Bronchial epithelial cell (primary cell): ENCODE results near the gene CAPN8. TPM values are rescaled to one million over a fixed set of nuclear protein-coding genes. Genes with fewer than 3 reads are reported as not detected.
A peak's percentile ranks its signal among the peaks of the same experiment; 100 is the strongest.

Experiments
- DNase-seq: peaks from one replicate; pipeline ENCODE4 v3.0.0-alpha.2; 2010; ENCODE audit warnings: low read depth
- FAIRE-seq: peaks from 2 replicates; lab custom pipeline; 2011; peaks lifted over from hg19 to GRCh38; lab: Jason Lieb, UNC
- H3K27me3 ChIP-seq: 2 replicates; pipeline ENCODE4 v1.5.1; 2011; ENCODE audit warnings: low read length; ENCODE audit not compliant: control insufficient read depth, insufficient read depth
- H3K36me3 ChIP-seq: 2 replicates; pipeline ENCODE4 v1.5.1; 2011; ENCODE audit warnings: low read length; ENCODE audit not compliant: control insufficient read depth, insufficient read depth
- H3K4me3 ChIP-seq: 2 replicates; pipeline ENCODE4 v1.5.1; 2011; ENCODE audit warnings: mild to moderate bottlenecking, low read depth, low read length, control low read depth
- CTCF ChIP-seq: IDR thresholded peaks from 2 replicates; pipeline ENCODE4 v1.5.1; 2011; ENCODE audit warnings: mild to moderate bottlenecking, moderate library complexity, low read length, control low read depth, inconsistent platforms; ENCODE audit not compliant: insufficient read depth, severe bottlenecking
- total RNA-seq: library from RNA; depleted of rRNA; stranded (reverse); fragments of >200 nt; gene quantifications from 2 replicates; pipeline ENCODE4 v1.2.1, GENCODE V29; 2014

The CAPN8 gene
- total RNA-seq, 1 donor from 2014 or later, result under 0.01 TPM

GRCh38 chr1:223635236-223635635 is 30.3 kb downstream of the CAPN8 start:
- no peaks in the 10 kb centered on the region for H3K36me3 ChIP-seq
- H3K27me3 ChIP-seq, result peaks cover 2% of the 10 kb centered on the region
- DNase-seq (no peak), FAIRE-seq (no peak)
- TF ChIP-seq CTCF, result no peak
- no peak overlapping the region for H3K4me3 ChIP-seq

DNA sequence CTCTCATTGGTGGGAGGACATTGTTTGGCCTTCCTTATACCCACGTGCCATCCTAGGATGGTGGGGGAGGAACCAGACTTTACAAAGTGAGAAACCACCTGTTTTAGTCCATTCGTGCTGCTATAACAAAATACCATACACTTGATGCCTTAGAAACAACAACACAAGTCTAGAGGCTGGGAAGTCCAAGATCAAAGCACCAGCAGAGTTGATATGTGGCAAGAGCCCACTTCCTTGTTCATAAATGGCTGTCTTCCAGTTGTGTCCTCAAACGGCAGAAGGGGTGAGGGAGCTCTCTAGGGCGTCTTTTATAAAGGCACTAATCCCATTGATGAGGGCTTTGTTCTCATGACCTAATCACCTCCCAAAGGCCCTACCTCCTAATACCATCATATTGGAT is 31.1 kb downstream of the CAPN8 start:
- peaks cover 6% of the 10 kb centered on the region for H3K27me3 ChIP-seq
- FAIRE-seq (no peak), DNase-seq (no peak)
- H3K36me3 ChIP-seq, result no peaks in the 10 kb centered on the region
- H3K4me3 ChIP-seq, result no peak overlapping the region
- no peak for TF ChIP-seq CTCF

GRCh38 chr1:223631956-223632355 is 33.5 kb downstream of the CAPN8 start:
- TF ChIP-seq CTCF, result no peak
- Histone ChIP-seq H3K27me3 (peaks cover 7% of the 10 kb centered on the region), H3K36me3 (no peaks in the 10 kb centered on the region), H3K4me3 (no peak overlapping the region)
- FAIRE-seq (no peak), DNase-seq (no peak)

DNA sequence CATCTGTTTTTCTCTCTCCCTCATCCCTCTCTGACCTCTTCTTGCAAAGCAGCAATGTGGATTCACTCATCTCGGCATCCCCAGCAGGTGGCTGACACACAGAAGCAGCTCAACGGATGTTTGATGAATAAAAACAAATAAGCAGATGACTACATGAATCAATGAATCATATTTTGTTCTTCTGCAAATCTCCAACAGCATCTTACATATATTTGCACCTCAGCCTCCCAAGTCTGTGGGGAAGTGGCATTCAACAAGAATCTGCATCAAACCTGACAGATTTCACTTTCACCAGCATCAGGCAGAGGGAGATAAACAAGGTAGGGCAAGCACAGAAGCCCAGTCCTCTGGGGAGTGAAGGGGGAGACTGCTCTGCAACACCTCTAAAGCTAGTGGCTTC is 34.0 kb downstream of the CAPN8 start:
- H3K36me3 ChIP-seq, result no peaks in the 10 kb centered on the region
- FAIRE-seq (no peak), DNase-seq (peak; percentile 79)
- peak; percentile 13 for TF ChIP-seq CTCF
- no peak overlapping the region for H3K4me3 ChIP-seq
- peaks cover 7% of the 10 kb centered on the region for H3K27me3 ChIP-seq

- FAIRE-seq (no peak), DNase-seq (no peak)
- no peak for TF ChIP-seq CTCF
- no peaks in the 10 kb centered on the region for H3K36me3 ChIP-seq
- peaks cover 7% of the 10 kb centered on the region for H3K27me3 ChIP-seq
- no peak overlapping the region for H3K4me3 ChIP-seq
Measured at GRCh38 chr1:223629126-223629457, 36.4 kb downstream of the CAPN8 start.
